RKO (cell line): Measurements from ENCODE around the gene TSPEAR.
"Not testable (repeated sequence)": the region's sequence is repeated elsewhere in the genome, so short reads cannot be mapped to it uniquely, and the experiment has no call there.

Experiments
- DNase-seq: peaks from one replicate; pipeline ENCODE4 v3.0.0-alpha.2; 2016; ENCODE audit warnings: low spot score

TSPEAR gene

GRCh38 chr21:44603911-44604310, 107.5 kb downstream of the TSPEAR start:
- DNase-seq, result no peak

GRCh38 chr21:44603109-44603875, 108.1 kb downstream of the TSPEAR start:
- no peak for DNase-seq

- no peak for DNase-seq
These were observed 108.9 kb downstream of the TSPEAR start for GRCh38 chr21:44602463-44602850.

GRCh38 chr21:44601596-44602462, 109.5 kb downstream of the TSPEAR start:
- no peak for DNase-seq

GRCh38 chr21:44601091-44601490, 110.3 kb downstream of the TSPEAR start:
- not testable (repeated sequence) for DNase-seq

GRCh38 chr21:44600118-44600978, 111.0 kb downstream of the TSPEAR start, which contains the start of gene KRTAP10-7:
KRTAP10-7 (plus strand) TSS chr21:44600597; CDS start chr21:44600622, 25 bp downstream.
- not testable (repeated sequence) for DNase-seq

GRCh38 chr21:44599264-44600029, 111.9 kb downstream of the TSPEAR start:
- DNase-seq, result no peak

- DNase-seq, result no peak
These were observed 113.3 kb downstream of the TSPEAR start for GRCh38 chr21:44598061-44598460.

- DNase-seq, result no peak
These were observed 115.2 kb downstream of the TSPEAR start for GRCh38 chr21:44596068-44596725.

GRCh38 chr21:44595524-44595923, 115.8 kb downstream of the TSPEAR start:
- DNase-seq, result no peak

GRCh38 chr21:44594406-44594916, 116.9 kb downstream of the TSPEAR start:
- DNase-seq, result no peak

GRCh38 chr21:44593598-44594405, 117.6 kb downstream of the TSPEAR start:
- DNase-seq, result no peak

GRCh38 chr21:44592446-44593311, 118.7 kb downstream of the TSPEAR start, which contains the start of gene KRTAP10-6:
KRTAP10-6 (minus strand) TSS chr21:44592505; CDS start chr21:44592484, 21 bp downstream.
- DNase-seq, result no peak

GRCh38 chr21:44591801-44592130, 119.6 kb downstream of the TSPEAR start:
- DNase-seq, result not testable (repeated sequence)

GRCh38 chr21:44590897-44591800, 120.2 kb downstream of the TSPEAR start:
- not testable (repeated sequence) for DNase-seq

- DNase-seq, result no peak
These were observed 121.1 kb downstream of the TSPEAR start for GRCh38 chr21:44590311-44590721.

- no peak for DNase-seq
These were observed 121.6 kb downstream of the TSPEAR start for GRCh38 chr21:44589586-44590305.
